ENCODE data around the gene NCAM2.
"Not testable (repeated sequence)": the region's sequence is repeated elsewhere in the genome, so short reads cannot be mapped to it uniquely, and the experiment has no call there.

Gene NCAM2

GRCh38 chr21:21332492-21332891 is 334.3 kb downstream of the NCAM2 start:
- no peak for DNase-seq (ENCODE audit: low read depth)

- DNase-seq (ENCODE audit: low read depth) = no peak
Measured at GRCh38 chr21:21341041-21341440, 342.8 kb downstream of the NCAM2 start.

GRCh38 chr21:21345296-21345695 is 347.1 kb downstream of the NCAM2 start:
- no peak for DNase-seq (ENCODE audit: low read depth)

GRCh38 chr21:21345872-21346271 is 347.7 kb downstream of the NCAM2 start:
- DNase-seq (ENCODE audit: low read depth) = no peak

GRCh38 chr21:21366277-21366676 is 368.1 kb downstream of the NCAM2 start:
- no peak for DNase-seq (ENCODE audit: low read depth)

GRCh38 chr21:21367583-21367982 is 369.4 kb downstream of the NCAM2 start:
- DNase-seq (ENCODE audit: low read depth) = no peak

- no peak for DNase-seq (ENCODE audit: low read depth)
Measured at GRCh38 chr21:21373969-21374368, 375.8 kb downstream of the NCAM2 start.

- no peak for DNase-seq (ENCODE audit: low read depth)
Measured at GRCh38 chr21:21383126-21383525, 384.9 kb downstream of the NCAM2 start.

GRCh38 chr21:21384977-21385376 is 386.8 kb downstream of the NCAM2 start:
- no peak for DNase-seq (ENCODE audit: low read depth)

- no peak for DNase-seq (ENCODE audit: low read depth)
Measured at GRCh38 chr21:21385404-21385803, 387.2 kb downstream of the NCAM2 start.

- DNase-seq (ENCODE audit: low read depth) = no peak
Measured at GRCh38 chr21:21387916-21388315, 389.7 kb downstream of the NCAM2 start.

GRCh38 chr21:21394064-21394463 is 395.9 kb downstream of the NCAM2 start:
- DNase-seq (ENCODE audit: low read depth) = no peak

- no peak for DNase-seq (ENCODE audit: low read depth)
Measured at GRCh38 chr21:21396424-21396823, 398.2 kb downstream of the NCAM2 start.

- DNase-seq (ENCODE audit: low read depth) = no peak
Measured at GRCh38 chr21:21397464-21397863, 399.3 kb downstream of the NCAM2 start.

- DNase-seq (ENCODE audit: low read depth) = no peak
Measured at GRCh38 chr21:21401444-21401843, 403.2 kb downstream of the NCAM2 start.

GRCh38 chr21:21402187-21402586 is 404.0 kb downstream of the NCAM2 start:
- DNase-seq (ENCODE audit: low read depth) = not testable (repeated sequence)

GRCh38 chr21:21404261-21404660 is 406.1 kb downstream of the NCAM2 start:
- DNase-seq (ENCODE audit: low read depth) = not testable (repeated sequence)

GRCh38 chr21:21406921-21407320 is 408.7 kb downstream of the NCAM2 start:
- DNase-seq (ENCODE audit: low read depth) = no peak

- no peak for DNase-seq (ENCODE audit: low read depth)
Measured at GRCh38 chr21:21412096-21412495, 413.9 kb downstream of the NCAM2 start.

- DNase-seq (ENCODE audit: low read depth) = no peak
Measured at GRCh38 chr21:21415741-21416140, 417.5 kb downstream of the NCAM2 start.

GRCh38 chr21:21434944-21435343 is 436.7 kb downstream of the NCAM2 start:
- DNase-seq (ENCODE audit: low read depth) = no peak

- DNase-seq (ENCODE audit: low read depth) = no peak
Measured at GRCh38 chr21:21436012-21436534, 437.9 kb downstream of the NCAM2 start.

GRCh38 chr21:21439761-21440160 is 441.6 kb downstream of the NCAM2 start:
- DNase-seq (ENCODE audit: low read depth) = no peak

- no peak for DNase-seq (ENCODE audit: low read depth)
Measured at GRCh38 chr21:21457077-21457476, 458.9 kb downstream of the NCAM2 start.

- no peak for DNase-seq (ENCODE audit: low read depth)
Measured at GRCh38 chr21:21458124-21458631, 460.0 kb downstream of the NCAM2 start.
